Loucy (cell line): Measurements from ENCODE around the gene SMAD7.
A peak's percentile ranks its signal among the peaks of the same experiment; 100 is the strongest.

Source experiments
- H2AFZ ChIP-seq: fragments of 200-600 bp; sonication (generic); 2 replicates; pipeline ENCODE4 v1.6.0; 2016; ENCODE audit warnings: antibody characterized with exemption, mild to moderate bottlenecking, low read length, moderate library complexity
- H3F3A ChIP-seq: fragments of 200-600 bp; 2 replicates; pipeline ENCODE4 v1.6.0; 2016; ENCODE audit warnings: antibody characterized with exemption, low read depth, mild to moderate bottlenecking
- H3K27me3 ChIP-seq: fragments of 200-600 bp; sonication (generic); 2 replicates; pipeline ENCODE4 v1.6.1; 2014; ENCODE audit warnings: low read length, mild to moderate bottlenecking; ENCODE audit not compliant: insufficient read depth, poor library complexity, severe bottlenecking
- H3K36me3 ChIP-seq: fragments of 200-600 bp; sonication (generic); 2 replicates; pipeline ENCODE4 v1.6.1; 2016; ENCODE audit warnings: low read length; ENCODE audit not compliant: insufficient read depth
- H3K4me1 ChIP-seq: fragments of 200-600 bp; sonication (generic); 2 replicates; pipeline ENCODE4 v1.5.1; 2014; ENCODE audit warnings: low read length, mild to moderate bottlenecking; ENCODE audit not compliant: insufficient read depth, poor library complexity, severe bottlenecking
- H3K4me2 ChIP-seq: fragments of 200-600 bp; sonication (generic); 2 replicates; pipeline ENCODE4 v1.6.0; 2014; ENCODE audit warnings: antibody characterized with exemption, low read length, low read depth, mild to moderate bottlenecking; ENCODE audit not compliant: poor library complexity, severe bottlenecking
- H3K4me3 ChIP-seq: fragments of 200-600 bp; sonication (generic); 2 replicates; pipeline ENCODE4 v1.5.1; 2014; ENCODE audit warnings: low read length, mild to moderate bottlenecking, mixed read lengths; ENCODE audit not compliant: poor library complexity, severe bottlenecking
- H3K79me2 ChIP-seq: fragments of 200-600 bp; sonication (generic); 2 replicates; pipeline ENCODE4 v1.6.1; 2014; ENCODE audit warnings: low read length; ENCODE audit not compliant: insufficient read depth
- H3K9ac ChIP-seq: fragments of 200-600 bp; sonication (generic); 2 replicates; pipeline ENCODE4 v1.6.0; 2014; ENCODE audit warnings: mild to moderate bottlenecking, low read depth, low read length, moderate library complexity; ENCODE audit not compliant: poor library complexity, severe bottlenecking
- H3K9me2 ChIP-seq: fragments of 200-600 bp; sonication (generic); replicated peaks from 2 replicates; pipeline ENCODE4 v1.6.1; 2016; ENCODE audit warnings: low read depth, low read length, mixed read lengths
- H3K9me3 ChIP-seq: fragments of 200-600 bp; sonication (generic); 2 replicates; pipeline ENCODE4 v1.6.1; 2014; ENCODE audit warnings: mild to moderate bottlenecking, antibody characterized with exemption, low read length, low read depth; ENCODE audit not compliant: insufficient read depth
- H4K20me1 ChIP-seq: fragments of 200-600 bp; sonication (generic); 2 replicates; pipeline ENCODE4 v1.6.0; 2014; ENCODE audit warnings: antibody characterized with exemption, low read length, mild to moderate bottlenecking; ENCODE audit not compliant: insufficient read depth, poor library complexity, severe bottlenecking
- CTCF ChIP-seq: fragments of 200-600 bp; sonication (generic); conservative IDR thresholded peaks from 2 replicates; pipeline ENCODE4 v1.5.1; 2014; ENCODE audit warnings: mild to moderate bottlenecking, antibody characterized with exemption, low read length
- EZH2phosphoT487 ChIP-seq: fragments of 200-600 bp; IDR thresholded peaks from 2 replicates; pipeline ENCODE4 v1.6.1; 2018; ENCODE audit warnings: antibody characterized with exemption, mild to moderate bottlenecking, moderate library complexity, borderline replicate concordance

Gene SMAD7

DNA sequence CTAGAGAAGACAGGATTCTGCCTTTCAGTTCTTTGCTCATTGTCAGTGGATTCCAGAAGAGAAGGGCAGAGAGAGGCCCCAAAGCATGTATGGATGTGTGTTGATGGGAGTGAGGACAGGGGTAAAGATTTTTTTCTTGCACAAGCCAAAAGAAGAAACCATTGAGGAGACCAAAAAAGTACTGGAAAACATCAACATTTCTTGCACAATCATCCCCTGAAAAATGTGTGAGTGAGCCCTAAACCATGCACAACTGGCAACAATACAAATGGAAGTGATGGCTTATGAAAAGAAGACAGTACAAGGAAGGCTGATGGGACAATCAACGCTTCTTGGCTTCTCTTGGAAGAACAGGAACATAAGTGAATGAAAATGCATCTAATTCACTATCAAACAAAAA is 5.6 kb upstream of the SMAD7 start:
- Histone ChIP-seq H3F3A (peaks cover 12% of the 10 kb centered on the region; the same call in 1 of the 2 replicates), H2AFZ (no peak overlapping the region; the same call in 1 of the 2 replicates), H3K36me3 (no peaks in the 10 kb centered on the region), H3K79me2 (peaks cover 2% of the 10 kb centered on the region; the same call in 1 of the 2 replicates), H3K9me3 (no peaks in the 10 kb centered on the region), H3K9ac (no peak overlapping the region), H3K4me1 (peaks cover 19% of the 10 kb centered on the region), H4K20me1 (peaks cover 2% of the 10 kb centered on the region), H3K9me2 (no peaks in the 10 kb centered on the region), H3K4me2 (no peak overlapping the region), H3K27me3 (no peaks in the 10 kb centered on the region), H3K4me3 (no peak overlapping the region)
- TF ChIP-seq EZH2phosphoT487 (no peak), CTCF (no peak)

DNA sequence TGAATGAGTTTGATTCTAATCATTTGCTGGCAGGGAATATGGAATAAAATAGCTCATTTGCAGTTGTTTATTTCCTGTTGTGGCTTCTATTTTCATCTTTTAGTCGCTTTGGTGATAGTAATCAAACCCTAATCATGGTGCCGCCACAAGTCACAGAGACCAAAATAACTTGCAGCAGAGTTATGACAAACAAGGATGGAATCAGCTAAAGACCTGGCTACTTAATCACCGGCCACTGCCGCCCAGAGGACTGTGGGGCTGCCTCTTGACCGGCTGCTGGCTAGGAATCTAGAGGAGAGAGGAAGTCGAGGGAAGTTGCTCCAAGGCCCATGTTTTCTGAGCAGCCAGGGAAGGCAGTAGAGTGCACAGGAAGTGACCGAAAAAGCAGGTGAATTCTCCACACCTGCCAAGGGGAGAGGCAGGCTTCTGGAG is 5.1 kb upstream of the SMAD7 start:
- H2AFZ ChIP-seq, result peak overlapping the region; percentile 32; the same call in 1 of the 2 replicates

DNA sequence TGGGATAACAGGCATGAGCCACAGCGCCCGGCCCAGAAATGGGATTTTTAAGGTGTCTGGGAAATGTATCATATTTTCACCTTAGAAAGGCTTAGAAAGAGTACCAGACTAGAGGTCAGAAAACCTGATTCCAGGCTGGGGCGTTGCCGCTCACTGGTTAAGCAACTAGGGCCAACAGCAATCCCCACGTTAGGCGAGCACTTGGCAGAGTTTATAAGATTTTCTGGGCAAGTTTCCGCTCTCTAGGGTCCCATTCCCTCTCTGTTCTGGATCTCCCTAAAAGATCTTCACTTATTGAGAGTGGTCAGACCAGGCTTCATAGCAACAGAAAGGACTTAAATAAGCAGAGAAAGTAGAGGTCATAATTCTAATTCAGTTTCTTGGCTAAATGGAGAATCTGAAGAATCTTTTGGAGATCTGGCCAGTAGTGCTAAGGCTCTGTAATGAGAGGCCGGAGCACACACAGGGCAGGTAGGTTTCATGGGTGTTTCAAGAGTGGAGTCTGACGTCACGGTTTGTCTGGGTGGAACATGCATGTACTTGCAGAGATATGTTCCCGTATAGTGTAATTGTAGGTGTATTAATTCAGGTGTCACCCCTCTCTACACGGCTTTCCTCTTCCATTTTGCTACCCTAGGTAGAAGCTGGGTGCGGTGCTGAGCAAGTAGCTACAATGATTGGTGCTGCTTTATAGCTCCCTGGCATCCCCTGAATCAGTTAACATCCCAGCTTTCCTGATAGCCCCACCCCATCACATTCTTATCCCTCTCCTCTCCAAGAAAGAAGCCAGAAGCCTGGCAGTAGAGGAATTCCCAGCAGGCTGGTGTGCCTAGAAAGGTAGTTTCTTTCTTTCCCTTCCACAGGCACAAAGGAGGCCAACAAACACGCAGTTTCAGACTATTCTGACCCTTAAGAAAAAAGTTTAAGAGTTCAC is 4.4 kb upstream of the SMAD7 start:
- Histone ChIP-seq H2AFZ (0 out of 2 replicates have a peak overlapping the region, but pooled peaks have one; percentile 32), H4K20me1 (peaks cover 11% of the 10 kb centered on the region), H3K4me1 (peaks cover 27% of the 10 kb centered on the region), H3K79me2 (peaks cover 14% of the 10 kb centered on the region), H3K4me3 (no peak overlapping the region), H3K4me2 (peak overlapping the region; percentile 18), H3K36me3 (no peaks in the 10 kb centered on the region), H3F3A (peaks cover 12% of the 10 kb centered on the region; the same call in 1 of the 2 replicates), H3K27me3 (no peaks in the 10 kb centered on the region), H3K9ac (no peak overlapping the region), H3K9me2 (no peaks in the 10 kb centered on the region), H3K9me3 (no peaks in the 10 kb centered on the region)
- TF ChIP-seq EZH2phosphoT487 (no peak), CTCF (no peak)

More for the DNA sequence above, 5.1 kb upstream of the SMAD7 start:
- Histone ChIP-seq H3K4me3 (no peak overlapping the region), H3K9ac (no peak overlapping the region), H3K27me3 (no peaks in the 10 kb centered on the region), H3K9me2 (no peaks in the 10 kb centered on the region), H3K4me1 (peaks cover 24% of the 10 kb centered on the region), H3F3A (peaks cover 12% of the 10 kb centered on the region; the same call in 1 of the 2 replicates), H3K9me3 (no peaks in the 10 kb centered on the region), H3K4me2 (peak overlapping the region; percentile 18), H3K36me3 (no peaks in the 10 kb centered on the region), H3K79me2 (peaks cover 7% of the 10 kb centered on the region), H4K20me1 (peaks cover 7% of the 10 kb centered on the region)
- TF ChIP-seq CTCF (no peak), EZH2phosphoT487 (no peak)
